ENCODE data around the gene DNM1L. TPM values are rescaled to one million over a fixed set of nuclear protein-coding genes. Genes with fewer than 3 reads are reported as not detected.

The DNM1L gene
- total and polyA plus RNA-seq, 9 of the 15 experiments (the other 6 are each of a cell fraction or from before 2014, with no cell fraction given) = 24.1 to 82.8 (median 61.5) TPM

GRCh38 chr12:32755654-32756475 is 76.8 kb downstream of the DNM1L start, which contains the start of gene YARS2 (continued):
- TF ChIP-seq CUX1 (CRISPR knock-in tag; IDR thresholded peaks at IDR 0.05) = no peak
- 0 out of 2 replicates have a peak, but pooled peaks have one; percentile 16 for TF ChIP-seq ZEB2 (IDR thresholded peaks at IDR 0.05)
- no peak for TF ChIP-seq TCFL5 (CRISPR knock-in tag; conservative IDR thresholded peaks at IDR 0.05)
- TF ChIP-seq RBM25 (IDR thresholded peaks at IDR 0.05; ENCODE audit: low read depth, low read length, severe bottlenecking) = no peak
- TF ChIP-seq MNT (conservative IDR thresholded peaks at IDR 0.05) = no peak; a peak in 2 of 4 replicates
- no peak for TF ChIP-seq MAX (CRISPR knock-in tag; IDR thresholded peaks at IDR 0.05)
- TF ChIP-seq ZBTB40 (IDR thresholded peaks at IDR 0.05) = peak; percentile 57; the same call in 1 of the 2 replicates
- TF ChIP-seq ZBTB40 (CRISPR knock-in tag; IDR thresholded peaks at IDR 0.05) = no peak
